Measurements from ENCODE around the gene TOM1. TPM values are rescaled to one million over a fixed set of nuclear protein-coding genes. Genes with fewer than 3 reads are reported as not detected.

TOM1 gene
- polyA plus RNA-seq, 1 of the 3 experiments (the other 2 are of a cell fraction), result 26.9 TPM

- TF ChIP-seq CHD2 (IDR thresholded peaks at IDR 0.05; ENCODE audit: low read length, partially characterized antibody), result no peak
These were observed 28.2 kb downstream of the TOM1 start (continued) for GRCh38 chr22:35327690-35328471.

- POLR2A ChIA-PET, result no interaction called here
- WGBS (ENCODE audit: low lambda C conversion rate), result 96% methylated on average over 15 of the region's 15 CpGs
- CTCF ChIA-PET, result interaction anchor here (0.9 to 1.5 kb wide), 3 partner anchors 8 to 29 kb away, joined by 3 to 4 read pairs (median 4); partner anchors contain the start of gene TOM1
These were observed 28.8 kb downstream of the TOM1 start for GRCh38 chr22:35328472-35328885.

More at GRCh38 chr22:35328472-35328885, 28.8 kb downstream of the TOM1 start:
- no peak overlapping the region for H3K27ac ChIP-seq (ENCODE audit: low read depth in 2 of 2, low read length in 1 of 2)
- H3K4me1 ChIP-seq (ENCODE audit: control insufficient read depth in 1 of 2, insufficient read depth in 2 of 2, low read depth in 1 of 2, low read length in 1 of 2), result peaks cover 0 to under 1% of the 10 kb centered on the region in 2 experiments; a peak in 1 of 4 replicates
- no peak overlapping the region for H3K4me3 ChIP-seq (ENCODE audit: low read depth in 2 of 2, low read length in 1 of 2)
- H3K9me3 ChIP-seq, result no peaks in the 10 kb centered on the region
- TF ChIP-seq RCOR1 (IDR thresholded peaks at IDR 0.05; ENCODE audit: low read length) (no peak), FOXM1 (IDR thresholded peaks at IDR 0.05; ENCODE audit: low read depth) (no peak), EZH2phosphoT487 (IDR thresholded peaks at IDR 0.05; ENCODE audit: borderline replicate concordance, low read depth) (no peak), TCF12 (IDR thresholded peaks at IDR 0.05) (no peak), CTCF (IDR thresholded peaks at IDR 0.05) (no peak), JUND (IDR thresholded peaks at IDR 0.05) (no peak), SMC3 (IDR thresholded peaks at IDR 0.05; ENCODE audit: low read depth, low read length) (no peak), CHD2 (IDR thresholded peaks at IDR 0.05; ENCODE audit: low read length, partially characterized antibody) (no peak), RXRA (IDR thresholded peaks at IDR 0.05; ENCODE audit: borderline replicate concordance, low read depth) (no peak), USF2 (IDR thresholded peaks at IDR 0.05; ENCODE audit: borderline replicate concordance, low read depth, low read length) (no peak), NRF1 (IDR thresholded peaks at IDR 0.05; ENCODE audit: low read depth, low read length) (no peak)
- H3K9me2 ChIP-seq, result no peaks in the 10 kb centered on the region
- no peak overlapping the region for H3K9ac ChIP-seq
- no peak for DNase-seq
- H2AFZ ChIP-seq (ENCODE audit: low read depth), result no peak overlapping the region
- no peaks in the 10 kb centered on the region for H4K20me1 ChIP-seq (ENCODE audit: insufficient read depth)
- peaks cover 39 to 51% of the 10 kb centered on the region in 2 experiments for H3K36me3 ChIP-seq (replicated peaks in 1 of 2; ENCODE audit: control insufficient read depth in 1 of 2, insufficient read depth in 2 of 2, low read length in 1 of 2)
- no peaks in the 10 kb centered on the region for H3K27me3 ChIP-seq (ENCODE audit: insufficient read depth)
- no peaks in the 10 kb centered on the region for H3K79me2 ChIP-seq (ENCODE audit: insufficient read depth)
- H3K4me2 ChIP-seq, result no peak overlapping the region
- peaks cover 6% of the 10 kb centered on the region for H3F3A ChIP-seq (replicated peaks; ENCODE audit: insufficient read depth)

Measured in SK-N-SH (cell line).